K562 (cell line): ENCODE results near the gene TBX1. TPM values are rescaled to one million over a fixed set of nuclear protein-coding genes. Genes with fewer than 3 reads are reported as not detected.
A peak's percentile ranks its signal among the peaks of the same experiment; 100 is the strongest.

ENCODE experiments used
- ARID4B ChIP-seq: sonication (generic); formaldehyde crosslinking; IDR thresholded peaks from 2 replicates; pipeline ENCODE4 v1.8.0; 2022; ENCODE audit warnings: mild to moderate bottlenecking, missing genetic modification reagents
- CBX5 ChIP-seq: IDR thresholded peaks from 2 replicates; pipeline ENCODE4 v1.6.1; 2014; ENCODE audit warnings: low read depth, borderline replicate concordance
- CHD4 ChIP-seq: fragments of 200-600 bp; sonication (generic); IDR thresholded peaks from 3 replicates; pipeline ENCODE4 v1.6.1; 2012; ENCODE audit warnings: low read depth, mild to moderate bottlenecking, mixed read lengths, low read length, inconsistent platforms; ENCODE audit not compliant: insufficient read depth, insufficient replicate concordance, poor library complexity, severe bottlenecking
- COPS2 ChIP-seq: fragments of 450-650 bp; conservative IDR thresholded peaks from 2 replicates; pipeline ENCODE4 v1.6.1; 2016; ENCODE audit warnings: mild to moderate bottlenecking, moderate library complexity
- CXXC5 ChIP-seq: fragments of 250-450 bp; sonication (Bioruptor Pico); IDR thresholded peaks from 2 replicates; pipeline ENCODE4 v1.8.0; 2022; ENCODE audit warnings: inconsistent platforms, mild to moderate bottlenecking, moderate library complexity
- EGR1 ChIP-seq: fragments of 450-650 bp; conservative IDR thresholded peaks from 2 replicates; pipeline ENCODE4 v1.6.1; 2017; ENCODE audit warnings: mild to moderate bottlenecking
- HCFC1 ChIP-seq: IDR thresholded peaks from 2 replicates; pipeline ENCODE4 v1.6.1; 2012; ENCODE audit warnings: low read depth, low read length, improper control_type of control experiment
- HDAC6 ChIP-seq: IDR thresholded peaks from 2 replicates; pipeline ENCODE4 v1.6.1; 2012; ENCODE audit warnings: low read depth, mild to moderate bottlenecking, control low read depth, inconsistent platforms, low read length, moderate library complexity
- HMBOX1 ChIP-seq: sonication (generic); IDR thresholded peaks from 2 replicates; pipeline ENCODE4 v1.6.1; 2016
- HMGN3 ChIP-seq: IDR thresholded peaks from 2 replicates; pipeline ENCODE4 v1.6.1; 2011; ENCODE audit warnings: borderline replicate concordance, low read depth, mild to moderate bottlenecking, mixed read lengths, low read length; ENCODE audit not compliant: insufficient read length; ENCODE audit errors: extremely low read depth
- ID3 ChIP-seq, 2 experiments: fragments of 250-450 bp in 1 of 2; fragments of 450-650 bp in 1 of 2; sonication (Bioruptor Pico) in 1 of 2; IDR thresholded peaks; 2 replicates each; pipeline versions ENCODE4 v1.6.1 to v1.8.0; 2016 to 2021; ENCODE audit warnings: mild to moderate bottlenecking in 2 of 2, moderate library complexity in 2 of 2, missing compliant biosample characterization in 1 of 2, missing genetic modification characterization in 1 of 2
- KLF1 ChIP-seq: fragments of 450-650 bp; IDR thresholded peaks from 2 replicates; pipeline ENCODE4 v1.6.1; 2016; ENCODE audit warnings: missing genetic modification characterization, missing compliant biosample characterization
- MLX ChIP-seq, 2 experiments: fragments of 450-650 bp in 1 of 2; sonication (generic) in 1 of 2; formaldehyde crosslinking; conservative IDR thresholded peaks; 2 replicates each; pipeline versions ENCODE4 v1.4.0 to v1.8.1; 2020 to 2022; ENCODE audit warnings: mild to moderate bottlenecking in 1 of 2, missing genetic modification reagents in 1 of 2
- NUFIP1 ChIP-seq: fragments of 450-650 bp; IDR thresholded peaks from 2 replicates; pipeline ENCODE4 v1.6.1; 2018; ENCODE audit not compliant: partially characterized antibody
- PTBP1 ChIP-seq: fragments of 200-400 bp; formaldehyde crosslinking; IDR thresholded peaks from 2 replicates; pipeline ENCODE4 v1.6.1; 2017; ENCODE audit warnings: low read depth, low read length
- SLC30A9 ChIP-seq: fragments of 250-450 bp; sonication (Bioruptor Pico); IDR thresholded peaks from 2 replicates; pipeline ENCODE4 v1.8.0; 2022; ENCODE audit warnings: mild to moderate bottlenecking, moderate library complexity
- SMAD4 ChIP-seq: fragments of 250-450 bp; sonication (Bioruptor Pico); conservative IDR thresholded peaks from 2 replicates; pipeline ENCODE4 v1.8.0; 2021; ENCODE audit warnings: inconsistent platforms, mild to moderate bottlenecking, moderate library complexity
- ZNF146 ChIP-seq: IDR thresholded peaks from one replicate; pipeline ENCODE4 v1.6.1; 2018; ENCODE audit warnings: missing compliant biosample characterization; ENCODE audit not compliant: unreplicated experiment
- ZNF551 ChIP-seq: fragments of 250-450 bp; sonication (Bioruptor Pico); IDR thresholded peaks from 2 replicates; pipeline ENCODE4 v1.5.0; 2021; ENCODE audit warnings: mild to moderate bottlenecking, moderate library complexity
- polyA plus RNA-seq, 8 experiments: library from polyadenylated mRNA; depleted of rRNA in 4 of 8; stranded (reverse) in 5 of 8; unstranded in 3 of 8; fragments of >200 nt; fragmentation: Nextera tagmentation in 2 of 8; fragmentation: Illumina TruSeq in 1 of 8; extraction: Ambion mirVana in 2 of 8; extraction: Trizol in 1 of 8; gene quantifications; 2 replicates each; pipeline versions ENCODE4 v1.2.1 to v1.2.3, GENCODE V29; 2011 to 2014; ENCODE audit warnings: inconsistent platforms in 1 of 8, missing spikeins in 1 of 8
- total RNA-seq, 7 experiments: library from RNA; depleted of rRNA in 6 of 7; stranded (reverse); fragments of >200 nt in 6 of 7; fragmentation: Illumina TruSeq in 2 of 7; extraction: Trizol in 2 of 7; gene quantifications; 2 replicates each; pipeline versions ENCODE4 v1.2.1 to v1.2.3, GENCODE V29; 2011 to 2021; ENCODE audit warnings: low replicate concordance in 1 of 7

Gene TBX1
- total and polyA plus RNA-seq, 9 of the 15 experiments (the other 6 are each of a cell fraction or from before 2014, with no cell fraction given), result 0.07 to 35.0 (median 3.9) TPM

DNA sequence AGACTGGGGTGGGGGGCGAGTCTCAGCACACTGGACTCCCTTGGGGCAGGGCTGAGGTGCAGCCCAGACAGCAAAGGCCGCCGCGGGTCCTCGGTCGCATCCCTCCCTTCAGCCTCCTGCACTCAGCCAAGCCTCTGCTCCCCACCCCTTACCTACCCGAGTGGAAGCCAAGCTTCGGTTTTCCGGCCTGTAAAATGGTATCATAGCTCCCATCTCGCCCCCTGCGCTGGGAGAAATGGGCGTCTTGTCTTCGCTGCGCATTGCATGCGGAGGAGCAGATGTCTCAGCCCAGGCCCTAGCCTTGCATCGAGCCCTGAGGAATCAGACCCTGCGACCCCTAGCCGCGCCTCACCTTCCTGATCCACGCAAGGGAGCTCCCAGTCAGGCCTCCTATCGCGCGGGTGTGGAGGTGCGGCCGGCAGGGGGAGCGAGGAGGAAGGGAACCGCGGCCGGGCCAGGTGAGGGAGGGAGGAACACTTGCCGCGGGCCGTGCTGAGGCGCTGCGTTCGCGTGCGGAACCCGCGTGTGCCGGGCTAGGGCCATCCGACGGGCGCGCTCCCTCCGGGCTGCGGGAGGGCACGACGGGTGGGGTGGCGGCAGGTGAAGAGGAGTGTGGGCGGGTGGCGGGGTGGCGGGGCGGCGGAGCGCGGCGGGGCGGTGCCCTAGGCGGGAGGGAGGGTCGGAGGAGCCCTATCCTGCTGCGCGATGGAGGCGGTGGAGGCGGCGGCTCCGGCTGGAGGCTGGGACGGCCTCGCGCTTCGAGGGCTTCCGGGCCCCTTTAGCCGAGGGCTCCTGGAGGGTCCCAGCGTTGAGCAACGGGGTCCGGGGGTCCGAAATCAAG lies 4.1 kb upstream of the TBX1 start (continued):
- TF ChIP-seq ID3 (CRISPR knock-in tag; IDR thresholded peaks at IDR 0.05), result no peak
- TF ChIP-seq ID3 (tag; IDR thresholded peaks at IDR 0.05), result peak; percentile 79; the same call in 1 of the 2 replicates
- TF ChIP-seq HDAC6, result 0 out of 2 replicates have a peak, but pooled peaks have one; percentile 33
- TF ChIP-seq CXXC5 (CRISPR knock-in tag), result peak; percentile 98
- no peak for TF ChIP-seq HMBOX1
- peak; percentile 68 for TF ChIP-seq NUFIP1
- no peak for TF ChIP-seq ARID4B
- 0 out of 4 replicates have a peak, but pooled peaks have one; percentile 16 to 76 for TF ChIP-seq MLX (CRISPR knock-in tag; conservative IDR thresholded peaks at IDR 0.05)
- 0 out of 2 replicates have a peak, but pooled peaks have one; percentile 10 for TF ChIP-seq SMAD4 (CRISPR knock-in tag)
- peak; percentile 91 for TF ChIP-seq HMGN3
- 0 out of 2 replicates have a peak, but pooled peaks have one; percentile 22 for TF ChIP-seq KLF1 (tag)
- peak; percentile 66 for TF ChIP-seq CHD4
- TF ChIP-seq EGR1, result peak; percentile 76
- TF ChIP-seq ZNF146, result peak; percentile 48
- TF ChIP-seq ZNF551 (CRISPR knock-in tag), result no peak
- TF ChIP-seq SLC30A9 (CRISPR knock-in tag), result no peak
- 0 out of 2 replicates have a peak, but pooled peaks have one; percentile 57 for TF ChIP-seq PTBP1
- no peak for TF ChIP-seq COPS2
- TF ChIP-seq HCFC1, result peak; percentile 33; the same call in 1 of the 2 replicates
- peak; percentile 86; the same call in 1 of the 2 replicates for TF ChIP-seq CBX5
